Measurements from ENCODE around the gene FZR1. TPM values are rescaled to one million over a fixed set of nuclear protein-coding genes. Genes with fewer than 3 reads are reported as not detected.

Gene FZR1
- total and polyA plus RNA-seq, 2 of the 4 experiments (the other 2 are of a cell fraction), result 21.5 to 47.8 TPM

DNA sequence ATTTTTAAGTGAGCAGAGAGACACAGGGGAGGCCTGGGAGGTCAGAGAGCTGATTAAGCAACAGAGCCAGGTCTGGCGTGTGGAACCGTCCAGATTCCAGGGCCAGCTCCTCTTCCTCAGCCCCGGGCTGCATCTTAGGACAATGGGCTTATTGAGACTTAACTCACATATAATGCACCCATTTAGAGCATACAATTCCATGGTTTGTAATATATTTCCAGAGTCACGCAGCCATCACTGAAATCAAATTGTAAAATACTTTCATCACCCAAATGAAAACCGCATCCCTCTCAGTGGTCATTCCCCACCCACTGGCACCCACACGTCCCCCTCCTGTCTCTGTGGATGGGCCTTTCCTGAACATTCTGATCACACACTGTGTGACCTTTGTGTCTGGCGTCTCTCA is 64.5 kb downstream of the FZR1 start:
- no peak for ATAC-seq (ENCODE audit: low read depth)
- no peak overlapping the region for H3K9ac ChIP-seq (ENCODE audit: low read depth, low read length)
- TF ChIP-seq, protein P1, sequence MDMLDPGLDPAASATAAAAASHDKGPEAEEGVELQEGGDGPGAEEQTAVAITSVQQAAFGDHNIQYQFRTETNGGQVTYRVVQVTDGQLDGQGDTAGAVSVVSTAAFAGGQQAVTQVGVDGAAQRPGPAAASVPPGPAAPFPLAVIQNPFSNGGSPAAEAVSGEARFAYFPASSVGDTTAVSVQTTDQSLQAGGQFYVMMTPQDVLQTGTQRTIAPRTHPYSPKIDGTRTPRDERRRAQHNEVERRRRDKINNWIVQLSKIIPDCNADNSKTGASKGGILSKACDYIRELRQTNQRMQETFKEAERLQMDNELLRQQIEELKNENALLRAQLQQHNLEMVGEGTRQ (IDR thresholded peaks at IDR 0.05; ENCODE audit: low read depth, low read length), result no peak
- TF ChIP-seq, protein P2, sequence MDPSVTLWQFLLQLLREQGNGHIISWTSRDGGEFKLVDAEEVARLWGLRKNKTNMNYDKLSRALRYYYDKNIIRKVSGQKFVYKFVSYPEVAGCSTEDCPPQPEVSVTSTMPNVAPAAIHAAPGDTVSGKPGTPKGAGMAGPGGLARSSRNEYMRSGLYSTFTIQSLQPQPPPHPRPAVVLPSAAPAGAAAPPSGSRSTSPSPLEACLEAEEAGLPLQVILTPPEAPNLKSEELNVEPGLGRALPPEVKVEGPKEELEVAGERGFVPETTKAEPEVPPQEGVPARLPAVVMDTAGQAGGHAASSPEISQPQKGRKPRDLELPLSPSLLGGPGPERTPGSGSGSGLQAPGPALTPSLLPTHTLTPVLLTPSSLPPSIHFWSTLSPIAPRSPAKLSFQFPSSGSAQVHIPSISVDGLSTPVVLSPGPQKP (IDR thresholded peaks at IDR 0.05; ENCODE audit: borderline replicate concordance, low read depth, low read length), result no peak
- TF ChIP-seq CEBPB (IDR thresholded peaks at IDR 0.05; ENCODE audit: low read depth, low read length), result no peak

More for the DNA sequence above, 64.5 kb downstream of the FZR1 start:
- no peak overlapping the region for H2AK5ac ChIP-seq (ENCODE audit: low read depth, low read length)
- in situ Hi-C loops (cut with MboI; ENCODE audit: low sequenced_read_pairs), result no loop called here
- CTCF ChIA-PET, result interaction anchor here (0.7 to 1.1 kb wide), 2 partner anchors 26 to 683 kb away, joined by 3 read pairs; no protein-coding TSS in a partner anchor
- POLR2A ChIA-PET (ENCODE audit: unreplicated experiment), result no interaction called here
- no peak for DNase-seq
- no peak overlapping the region for H2AK9ac ChIP-seq (replicated peaks; ENCODE audit: low read depth, low read length, poor library complexity)
- H4K20me1 ChIP-seq (ENCODE audit: insufficient read depth, low read length), result peaks cover 10% of the 10 kb centered on the region; the same call in 1 of the 2 replicates
- H2AFZ ChIP-seq (replicated peaks; ENCODE audit: low read length, poor library complexity), result no peak overlapping the region
- H3K14ac ChIP-seq (replicated peaks; ENCODE audit: low read depth, low read length), result no peak overlapping the region
- no peak overlapping the region for H2BK120ac ChIP-seq (ENCODE audit: low read depth, low read length)
- H4K91ac ChIP-seq (ENCODE audit: insufficient read depth, low read depth, low read length), result no peak overlapping the region
- no peak overlapping the region for H4K8ac ChIP-seq (ENCODE audit: low read depth in 2 of 2, low read length in 2 of 2)
- peaks cover 7% of the 10 kb centered on the region; the same call in 1 of the 2 replicates for H3K36me3 ChIP-seq (ENCODE audit: control insufficient read depth, insufficient read depth, low read length)
- H3K79me1 ChIP-seq (ENCODE audit: low read depth in 1 of 2, low read length in 2 of 2), result peaks cover 7 to 22% of the 10 kb centered on the region in 2 experiments; a peak in 3 of 4 replicates
- peaks cover 4% of the 10 kb centered on the region for H3K9me1 ChIP-seq (ENCODE audit: insufficient read depth, low read length)
- no peak overlapping the region for H3K27ac ChIP-seq (ENCODE audit: insufficient read depth, low read length)
- no peak overlapping the region for H3K18ac ChIP-seq (ENCODE audit: low read depth, low read length)
- intact Hi-C loops (cut with micrococcal nuclease), result no loop called here
- no peaks in the 10 kb centered on the region for H3K27me3 ChIP-seq (ENCODE audit: control insufficient read depth, insufficient read depth, low read length)
- H3K23ac ChIP-seq (ENCODE audit: low read depth, low read length), result no peak overlapping the region
- H3K56ac ChIP-seq (ENCODE audit: extremely low read depth, insufficient read depth, low read length), result no peak overlapping the region
- BruUV-seq (replicated peaks), result no TSS peak
- H2BK15ac ChIP-seq (ENCODE audit: low read depth, low read length), result no peak overlapping the region
- dilution Hi-C loops (cut with HindIII; ENCODE audit: low sequenced_read_pairs, unreplicated experiment), result no loop called here
- no peak overlapping the region for H3K4me2 ChIP-seq (ENCODE audit: low read depth, low read length)
- WGBS, 2 experiments (ENCODE audit: extremely low coverage in 2 of 2, insufficient read length in 1 of 2), result 90% methylated on average over 4 of the region's 7 CpGs; no CpG with 5 or more reads in 1 of the 2 experiments
- no peak overlapping the region for H3K4ac ChIP-seq (ENCODE audit: low read depth, low read length)
- no peak overlapping the region for H2BK5ac ChIP-seq (ENCODE audit: low read depth, low read length, poor library complexity, severe bottlenecking)
- H2BK20ac ChIP-seq (ENCODE audit: low read depth, low read length), result no peak overlapping the region
- no peak overlapping the region for H4K5ac ChIP-seq (ENCODE audit: low read depth, low read length)
- H3K9me3 ChIP-seq (ENCODE audit: control insufficient read depth, insufficient read depth, low read length), result no peaks in the 10 kb centered on the region
- no peaks in the 10 kb centered on the region for H3K4me1 ChIP-seq (ENCODE audit: control insufficient read depth, insufficient read depth, low read length)
- H3K4me3 ChIP-seq (ENCODE audit: insufficient read depth, low read depth, low read length), result no peak overlapping the region

All from IMR-90 (cell line).